SK-N-SH (cell line): ENCODE measurements around the gene IPCEF1. TPM values are rescaled to one million over a fixed set of nuclear protein-coding genes. Genes with fewer than 3 reads are reported as not detected.

ENCODE experiments used
- CTCF ChIA-PET: fragments of 300-600, 350-600 bp; formaldehyde crosslinking; extraction: SDS; loops from one replicate; lab custom pipeline; 2021; lab: Yijun Ruan, JAX
- POLR2A ChIA-PET: fragments of 350-600 bp; sonication (Branson Sonifier 250); formaldehyde crosslinking; extraction: SDS; loops from one replicate; lab custom pipeline; 2020; ENCODE audit warnings: antibody characterized with exemption, inconsistent platforms; lab: Yijun Ruan, JAX
- DNase-seq: peaks from one replicate; pipeline ENCODE4 v3.0.0; 2012
- H2AFZ ChIP-seq: fragments of 200-600 bp; sonication (generic); 2 replicates; pipeline ENCODE4 v1.8.1; 2016; ENCODE audit warnings: antibody characterized with exemption, mild to moderate bottlenecking, low read depth
- H3F3A ChIP-seq: fragments of 200-600 bp; sonication (generic); replicated peaks from 2 replicates; pipeline ENCODE3; 2016; ENCODE audit warnings: antibody characterized with exemption, mild to moderate bottlenecking; ENCODE audit not compliant: insufficient read depth
- H3K27ac ChIP-seq, 2 experiments: fragments of 200-500 bp in 1 of 2; fragments of 200-600 bp in 1 of 2; sonication (Bioruptor generic) in 1 of 2; sonication (generic), shearing (Covaris generic) in 1 of 2; 2 replicates each; pipeline versions ENCODE4 v1.5.1 to v1.6.1; 2014 to 2016; ENCODE audit warnings: low read depth in 2 of 2, inconsistent platforms in 1 of 2, low read length in 1 of 2, mild to moderate bottlenecking in 1 of 2, mixed read lengths in 1 of 2
- H3K27me3 ChIP-seq: fragments of 200-600 bp; sonication (generic), shearing (Covaris generic); 2 replicates; pipeline ENCODE4 v1.6.1; 2016; ENCODE audit warnings: mixed run types; ENCODE audit not compliant: insufficient read depth
- H3K36me3 ChIP-seq, 2 experiments: fragments of 200-500 bp in 1 of 2; fragments of 200-600 bp in 1 of 2; sonication (Bioruptor generic) in 1 of 2; sonication (generic) in 1 of 2; replicated peaks in 1 of 2; 2 replicates each; pipeline versions ENCODE3 to v1.5.1; 2014 to 2016; ENCODE audit warnings: low read length in 1 of 2, mild to moderate bottlenecking in 1 of 2; ENCODE audit not compliant: insufficient read depth in 2 of 2, control insufficient read depth in 1 of 2
- H3K4me1 ChIP-seq, 2 experiments: fragments of 200-500 bp in 1 of 2; fragments of 200-600 bp in 1 of 2; sonication (Bioruptor generic) in 1 of 2; sonication (generic), shearing (Covaris generic) in 1 of 2; 2 replicates each; pipeline versions ENCODE4 v1.5.1 to v1.6.1; 2014 to 2016; ENCODE audit warnings: low read depth in 1 of 2, low read length in 1 of 2, mixed run types in 1 of 2; ENCODE audit not compliant: insufficient read depth in 2 of 2, control insufficient read depth in 1 of 2
- H3K4me2 ChIP-seq: fragments of 200-600 bp; sonication (generic), shearing (Covaris generic); 2 replicates; pipeline ENCODE4 v1.6.1; 2017; ENCODE audit warnings: mixed run types
- H3K4me3 ChIP-seq, 2 experiments: fragments of 200-500 bp in 1 of 2; fragments of 200-600 bp in 1 of 2; sonication (Bioruptor generic) in 1 of 2; sonication (generic), shearing (Covaris generic) in 1 of 2; 2 replicates each; pipeline versions ENCODE4 v1.5.1 to v1.8.1; 2014 to 2016; ENCODE audit warnings: low read depth in 2 of 2, inconsistent platforms in 1 of 2, low read length in 1 of 2, mild to moderate bottlenecking in 1 of 2, mixed read lengths in 1 of 2, moderate library complexity in 1 of 2
- H3K79me2 ChIP-seq: fragments of 200-600 bp; sonication (generic); 2 replicates; pipeline ENCODE4 v1.8.1; 2017; ENCODE audit warnings: mild to moderate bottlenecking; ENCODE audit not compliant: insufficient read depth
- H3K9ac ChIP-seq: fragments of 200-600 bp; sonication (generic); 2 replicates; pipeline ENCODE4 v1.6.1; 2017; ENCODE audit warnings: mixed run types
- H3K9me2 ChIP-seq: fragments of 200-600 bp; sonication (generic); 2 replicates; pipeline ENCODE4 v1.6.1; 2017; ENCODE audit warnings: mixed run types
- H3K9me3 ChIP-seq: fragments of 200-600 bp; sonication (generic); 2 replicates; pipeline ENCODE4 v1.6.1; 2017; ENCODE audit warnings: mixed run types, mild to moderate bottlenecking, moderate library complexity
- H4K20me1 ChIP-seq: fragments of 200-600 bp; sonication (generic); 2 replicates; pipeline ENCODE4 v1.6.1; 2017; ENCODE audit warnings: mild to moderate bottlenecking, mixed run types; ENCODE audit not compliant: insufficient read depth
- EP300 ChIP-seq, 2 experiments: IDR thresholded peaks; 2 replicates each; pipeline versions ENCODE4 v1.4.0 to v1.6.1; 2012; ENCODE audit warnings: borderline replicate concordance in 1 of 2, low read depth in 1 of 2, low read length in 1 of 2
- EZH2phosphoT487 ChIP-seq: fragments of 200-600 bp; sonication (generic); IDR thresholded peaks from 2 replicates; pipeline ENCODE4 v1.6.1; 2017; ENCODE audit warnings: low read depth, mixed run types, mild to moderate bottlenecking, antibody characterized with exemption, moderate library complexity, borderline replicate concordance
- FOSL2 ChIP-seq: IDR thresholded peaks from 2 replicates; pipeline ENCODE4 v1.4.0; 2012; ENCODE audit warnings: low read depth, mild to moderate bottlenecking, moderate library complexity, borderline replicate concordance
- FOXJ3 ChIP-seq: sonication (generic); formaldehyde crosslinking; IDR thresholded peaks from 2 replicates; pipeline ENCODE4 v1.5.1; 2020; ENCODE audit warnings: mild to moderate bottlenecking, missing genetic modification reagents
- FOXM1 ChIP-seq: IDR thresholded peaks from 2 replicates; pipeline ENCODE4 v1.4.0; 2012; ENCODE audit warnings: low read depth, mild to moderate bottlenecking
- MAX ChIP-seq: IDR thresholded peaks from 2 replicates; pipeline ENCODE4 v1.4.0; 2012; ENCODE audit warnings: low read depth
- MEF2A ChIP-seq: IDR thresholded peaks from 2 replicates; pipeline ENCODE4 v1.4.0; 2012; ENCODE audit warnings: low read depth, borderline replicate concordance
- MXI1 ChIP-seq: IDR thresholded peaks from 2 replicates; pipeline ENCODE4 v1.6.1; 2012; ENCODE audit warnings: mild to moderate bottlenecking, low read depth, low read length, improper control_type of control experiment
- NFIC ChIP-seq: IDR thresholded peaks from 2 replicates; pipeline ENCODE4 v1.4.0; 2012; ENCODE audit warnings: borderline replicate concordance
- RCOR1 ChIP-seq: fragments of 150-350 bp; IDR thresholded peaks from 2 replicates; pipeline ENCODE4 v1.6.1; 2017; ENCODE audit warnings: antibody characterized with exemption, low read length
- RFX5 ChIP-seq: IDR thresholded peaks from 2 replicates; pipeline ENCODE4 v1.6.1; 2012; ENCODE audit warnings: mild to moderate bottlenecking, improper control_type of control experiment, low read length
- RXRA ChIP-seq: IDR thresholded peaks from 2 replicates; pipeline ENCODE4 v1.4.0; 2012; ENCODE audit warnings: low read depth, mild to moderate bottlenecking, borderline replicate concordance
- TCF12 ChIP-seq: IDR thresholded peaks from 2 replicates; pipeline ENCODE4 v1.4.0; 2012
- ZBTB33 ChIP-seq: IDR thresholded peaks from 2 replicates; pipeline ENCODE4 v1.4.0; 2012; ENCODE audit warnings: low read depth, borderline replicate concordance
- WGBS: methylation state at CpG from one replicate; pipeline ENCODE4 v1.1.6; 2017; ENCODE audit warnings: low lambda C conversion rate; 5-methylcytosine and 5-hydroxymethylcytosine counted together
- polyA plus RNA-seq, 3 experiments: library from polyadenylated mRNA; depleted of rRNA; stranded (reverse); fragments of >200 nt; gene quantifications; 2 replicates each; pipeline ENCODE4 v1.2.3, GENCODE V29; 2012
- TF ChIP-seq, protein P1 (sequence below): fragments of 200-600 bp; sonication (generic); IDR thresholded peaks from 2 replicates; pipeline ENCODE4 v1.6.1; 2017; ENCODE audit warnings: antibody characterized with exemption, mild to moderate bottlenecking, moderate library complexity

IPCEF1 gene
- polyA plus RNA-seq, 1 of the 3 experiments (the other 2 are of a cell fraction) = not detected

- Histone ChIP-seq H4K20me1 (no peaks in the 10 kb centered on the region), H3K27ac (no peak overlapping the region), H3K9ac (no peak overlapping the region), H3K4me3 (no peak overlapping the region), H3K36me3 (no peaks in the 10 kb centered on the region), H2AFZ (no peak overlapping the region), H3K4me2 (no peak overlapping the region), H3K9me3 (no peaks in the 10 kb centered on the region), H3F3A (no peaks in the 10 kb centered on the region), H3K27me3 (no peaks in the 10 kb centered on the region), H3K79me2 (no peaks in the 10 kb centered on the region), H3K4me1 (no peaks in the 10 kb centered on the region; a peak in 2 of 4 replicates)
- ChIA-PET CTCF (interaction anchor here (1.2 kb wide), 1 partner anchor 55 kb away, joined by 5 read pairs; no protein-coding TSS in a partner anchor), POLR2A (no interaction called here)
- no peak for DNase-seq
- 36% methylated on average over 3 of the region's 3 CpGs for WGBS
- no peak for TF ChIP-seq FOXM1
- TF ChIP-seq, protein P1, sequence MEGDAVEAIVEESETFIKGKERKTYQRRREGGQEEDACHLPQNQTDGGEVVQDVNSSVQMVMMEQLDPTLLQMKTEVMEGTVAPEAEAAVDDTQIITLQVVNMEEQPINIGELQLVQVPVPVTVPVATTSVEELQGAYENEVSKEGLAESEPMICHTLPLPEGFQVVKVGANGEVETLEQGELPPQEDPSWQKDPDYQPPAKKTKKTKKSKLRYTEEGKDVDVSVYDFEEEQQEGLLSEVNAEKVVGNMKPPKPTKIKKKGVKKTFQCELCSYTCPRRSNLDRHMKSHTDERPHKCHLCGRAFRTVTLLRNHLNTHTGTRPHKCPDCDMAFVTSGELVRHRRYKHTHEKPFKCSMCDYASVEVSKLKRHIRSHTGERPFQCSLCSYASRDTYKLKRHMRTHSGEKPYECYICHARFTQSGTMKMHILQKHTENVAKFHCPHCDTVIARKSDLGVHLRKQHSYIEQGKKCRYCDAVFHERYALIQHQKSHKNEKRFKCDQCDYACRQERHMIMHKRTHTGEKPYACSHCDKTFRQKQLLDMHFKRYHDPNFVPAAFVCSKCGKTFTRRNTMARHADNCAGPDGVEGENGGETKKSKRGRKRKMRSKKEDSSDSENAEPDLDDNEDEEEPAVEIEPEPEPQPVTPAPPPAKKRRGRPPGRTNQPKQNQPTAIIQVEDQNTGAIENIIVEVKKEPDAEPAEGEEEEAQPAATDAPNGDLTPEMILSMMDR = no peak
- TF ChIP-seq ZBTB33 = no peak
- TF ChIP-seq MXI1 = no peak
- no peak for TF ChIP-seq RCOR1
- no peak for TF ChIP-seq EP300 (IDR thresholded peaks at IDR 0.05; ENCODE audit: borderline replicate concordance in 1 of 2, low read depth in 1 of 2, low read length in 1 of 2)
- no peak for TF ChIP-seq FOXJ3 (CRISPR knock-in tag)
- no peak for TF ChIP-seq MAX
- no peak for TF ChIP-seq NFIC
- no peak for TF ChIP-seq RXRA
- TF ChIP-seq, all 33 proteins: peak for 0
- no peaks in the 10 kb centered on the region for H3K9me2 ChIP-seq
These were observed 147.0 kb downstream of the IPCEF1 start for GRCh38 chr6:154209555-154209954.

- ChIA-PET POLR2A (no interaction called here), CTCF (interaction anchor here (1.2 kb wide), 1 partner anchor 28 kb away, joined by 4 read pairs; no protein-coding TSS in a partner anchor)
- Histone ChIP-seq H3K4me3 (no peak overlapping the region), H3F3A (no peaks in the 10 kb centered on the region), H3K4me1 (no peaks in the 10 kb centered on the region; a peak in 2 of 4 replicates), H3K79me2 (no peaks in the 10 kb centered on the region), H3K27ac (no peak overlapping the region), H3K9me2 (no peaks in the 10 kb centered on the region), H2AFZ (no peak overlapping the region), H3K9me3 (no peaks in the 10 kb centered on the region), H3K36me3 (no peaks in the 10 kb centered on the region), H4K20me1 (no peaks in the 10 kb centered on the region), H3K9ac (no peak overlapping the region), H3K27me3 (no peaks in the 10 kb centered on the region), H3K4me2 (no peak overlapping the region)
- no peak for DNase-seq
- WGBS = 50% methylated on average over 4 of the region's 4 CpGs
- no peak for TF ChIP-seq ZBTB33
- TF ChIP-seq RFX5 = no peak
- no peak for TF ChIP-seq FOSL2
- TF ChIP-seq EP300 (IDR thresholded peaks at IDR 0.05; ENCODE audit: borderline replicate concordance in 1 of 2, low read depth in 1 of 2, low read length in 1 of 2) = no peak
- TF ChIP-seq EZH2phosphoT487 = no peak
- TF ChIP-seq TCF12 = no peak
- no peak for TF ChIP-seq MEF2A
These were observed 149.6 kb downstream of the IPCEF1 start for GRCh38 chr6:154206996-154207395.
